Measurements from ENCODE around the gene PARVA.
A peak's percentile ranks its signal among the peaks of the same experiment; 100 is the strongest.
"Not testable (repeated sequence)": the region's sequence is repeated elsewhere in the genome, so short reads cannot be mapped to it uniquely, and the experiment has no call there.

PARVA gene, protein sequence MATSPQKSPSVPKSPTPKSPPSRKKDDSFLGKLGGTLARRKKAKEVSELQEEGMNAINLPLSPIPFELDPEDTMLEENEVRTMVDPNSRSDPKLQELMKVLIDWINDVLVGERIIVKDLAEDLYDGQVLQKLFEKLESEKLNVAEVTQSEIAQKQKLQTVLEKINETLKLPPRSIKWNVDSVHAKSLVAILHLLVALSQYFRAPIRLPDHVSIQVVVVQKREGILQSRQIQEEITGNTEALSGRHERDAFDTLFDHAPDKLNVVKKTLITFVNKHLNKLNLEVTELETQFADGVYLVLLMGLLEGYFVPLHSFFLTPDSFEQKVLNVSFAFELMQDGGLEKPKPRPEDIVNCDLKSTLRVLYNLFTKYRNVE

DNA sequence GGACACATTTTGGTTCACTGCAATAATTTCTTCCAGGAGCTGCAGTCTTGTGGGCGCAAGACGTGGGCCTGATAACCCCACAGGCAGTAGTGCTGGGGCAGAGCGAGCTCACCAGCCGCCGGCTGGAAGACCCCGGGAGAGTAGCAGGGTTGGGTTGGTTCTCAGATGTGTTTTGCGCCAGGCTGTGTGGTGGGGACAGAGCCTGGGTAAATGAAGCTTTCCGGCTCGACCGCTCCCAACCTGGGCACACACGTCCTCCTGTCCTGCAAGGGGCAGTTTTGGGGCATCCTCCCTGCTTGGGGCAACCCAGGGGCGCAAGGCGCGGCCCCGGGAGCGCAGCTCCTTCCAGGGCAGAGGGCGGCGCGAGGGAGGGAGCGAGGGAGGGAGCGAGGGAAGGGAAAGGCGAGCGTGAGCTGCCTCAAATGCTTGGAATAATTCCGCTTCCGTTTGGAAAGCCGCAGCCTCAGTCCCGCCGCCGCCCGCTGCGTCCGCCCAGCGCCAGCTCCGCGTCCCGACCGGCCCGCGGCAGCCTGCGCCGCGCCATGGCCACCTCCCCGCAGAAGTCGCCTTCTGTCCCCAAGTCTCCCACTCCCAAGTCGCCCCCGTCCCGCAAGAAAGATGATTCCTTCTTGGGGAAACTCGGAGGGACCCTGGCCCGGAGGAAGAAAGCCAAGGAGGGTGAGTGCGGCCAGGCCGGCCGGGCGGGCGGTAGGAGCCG lies at the start of gene PARVA:
Gene PARVA (plus strand): TSS at position 466 of the 718 bp plus-strand sequence. CDS start 77 bp downstream, at position 543.
- peak; percentile 84 for DNase-seq

DNA sequence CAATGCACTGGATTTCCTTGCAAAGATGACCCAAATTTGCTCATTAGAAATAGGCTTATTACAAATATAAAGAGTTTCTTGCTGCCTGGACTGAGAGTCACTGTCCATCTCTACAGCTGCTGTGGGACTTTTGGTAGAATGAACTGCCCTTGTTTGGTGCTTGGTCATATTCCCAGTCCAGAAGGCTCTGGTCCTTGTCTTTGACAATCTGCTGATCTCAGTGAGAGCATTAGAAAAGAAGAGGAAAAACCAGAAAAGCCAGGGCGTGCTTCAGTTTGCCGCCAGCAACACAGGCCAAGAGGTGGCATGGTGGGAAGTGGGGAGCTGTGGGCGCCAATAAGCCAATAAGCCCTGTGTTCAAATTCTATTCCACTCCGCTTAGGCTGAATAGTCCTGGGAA lies 48.2 kb upstream of the PARVA start:
- DNase-seq, result no peak

DNA sequence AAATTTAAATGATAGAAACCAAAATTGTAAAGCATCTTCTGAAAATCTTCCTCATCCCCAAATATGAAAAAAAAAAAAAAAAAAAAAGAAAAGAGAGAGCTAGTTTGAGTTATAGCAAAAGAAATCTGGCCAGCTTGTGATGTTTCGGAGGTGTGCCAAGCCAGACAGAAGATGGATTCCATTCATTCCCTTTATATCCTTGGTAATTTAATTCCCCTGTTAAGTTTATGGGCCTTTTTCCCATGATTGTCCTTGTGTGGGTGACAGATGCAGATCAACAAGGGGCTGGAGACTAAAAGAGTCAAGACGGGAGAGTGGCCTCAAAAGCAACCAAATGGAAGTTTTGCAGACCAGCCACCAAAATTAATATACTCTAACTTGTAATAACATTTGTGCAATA lies 47.6 kb upstream of the PARVA start:
- DNase-seq, result no peak

DNA sequence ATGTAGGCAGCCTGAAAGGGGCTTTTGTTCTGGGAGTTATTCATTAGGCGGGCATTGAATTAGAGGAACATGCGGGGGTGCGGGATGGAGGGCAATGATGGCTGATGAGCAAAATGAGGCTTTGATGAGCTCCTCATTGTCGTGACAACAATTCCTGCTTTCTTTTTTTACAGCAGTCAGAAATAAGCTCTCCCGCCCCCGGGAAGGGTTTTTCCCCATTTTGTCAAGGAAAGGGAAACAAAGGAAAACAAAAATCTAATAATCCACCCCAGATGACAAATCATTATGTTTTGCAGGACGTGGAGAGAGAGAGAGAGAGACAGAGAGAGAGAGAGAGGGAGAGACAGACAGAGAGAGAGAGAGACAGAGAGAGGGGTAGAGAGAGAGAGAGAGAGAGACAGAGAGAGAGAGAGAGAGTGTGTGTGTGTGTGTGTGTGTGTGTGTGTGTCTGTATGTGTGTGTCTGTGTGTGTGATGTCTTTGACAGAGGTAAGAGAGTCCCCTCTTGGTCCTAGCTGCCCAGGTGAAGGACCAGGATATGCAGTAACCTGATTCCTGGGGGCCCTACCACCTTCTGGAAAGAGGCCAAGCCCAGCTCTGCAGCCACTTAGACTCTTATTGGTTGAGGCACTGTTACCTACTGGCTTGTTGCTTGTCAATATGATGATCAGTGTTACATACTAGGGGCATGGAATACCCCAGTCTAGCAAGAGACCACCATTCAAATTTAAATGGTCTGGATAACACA lies 46.7 kb upstream of the PARVA start:
- DNase-seq, result peak; percentile 57

DNA sequence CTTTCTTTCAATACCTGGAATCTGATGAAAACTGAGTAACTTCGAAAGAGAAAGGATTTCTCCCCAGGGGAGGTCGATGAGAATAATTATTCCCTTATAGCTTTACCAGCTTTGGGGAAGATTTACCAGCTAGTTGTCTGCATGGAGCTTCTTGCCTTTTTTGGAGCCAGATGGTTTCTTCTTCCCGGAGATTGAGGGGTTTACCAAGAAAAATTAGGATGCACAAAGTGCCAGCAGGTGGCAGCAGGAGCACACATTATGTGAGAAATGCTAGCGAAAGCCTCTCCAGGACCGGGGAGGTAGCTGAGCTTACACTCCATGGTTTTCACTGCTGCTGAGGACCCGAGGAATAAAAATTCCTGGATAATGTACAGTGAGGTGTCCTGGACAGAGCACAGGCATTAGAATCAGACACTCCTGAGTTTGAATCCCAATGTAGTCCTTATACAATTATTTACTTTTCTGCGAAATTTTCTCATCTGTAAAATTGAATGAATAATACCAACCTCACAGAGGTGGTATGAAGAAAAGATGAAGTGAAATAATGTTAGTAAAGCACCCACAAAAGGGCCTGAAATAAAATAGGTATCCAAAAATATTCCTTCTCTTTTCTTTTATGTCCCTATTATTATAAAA lies 46.0 kb upstream of the PARVA start:
- DNase-seq, result peak; percentile 94

DNA sequence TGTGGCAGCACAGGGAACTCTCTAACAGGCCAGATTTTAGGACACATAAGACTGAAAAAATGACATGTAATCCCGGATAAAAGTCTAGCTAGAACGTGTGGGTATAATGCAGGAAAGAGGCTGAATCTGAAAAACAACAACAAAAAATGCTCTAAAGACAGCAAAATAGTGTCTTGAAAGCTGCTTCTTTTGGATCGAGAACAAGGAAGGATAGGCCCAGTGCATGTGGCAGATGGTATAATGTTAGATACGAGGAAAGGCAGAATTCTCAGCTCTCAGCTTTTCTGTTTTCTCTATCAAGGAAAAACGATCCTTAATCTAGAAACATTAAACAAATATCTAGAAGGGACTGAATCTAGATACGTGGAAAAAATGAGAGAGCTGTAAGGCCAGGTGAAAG lies 33.8 kb upstream of the PARVA start:
- DNase-seq, result no peak

DNA sequence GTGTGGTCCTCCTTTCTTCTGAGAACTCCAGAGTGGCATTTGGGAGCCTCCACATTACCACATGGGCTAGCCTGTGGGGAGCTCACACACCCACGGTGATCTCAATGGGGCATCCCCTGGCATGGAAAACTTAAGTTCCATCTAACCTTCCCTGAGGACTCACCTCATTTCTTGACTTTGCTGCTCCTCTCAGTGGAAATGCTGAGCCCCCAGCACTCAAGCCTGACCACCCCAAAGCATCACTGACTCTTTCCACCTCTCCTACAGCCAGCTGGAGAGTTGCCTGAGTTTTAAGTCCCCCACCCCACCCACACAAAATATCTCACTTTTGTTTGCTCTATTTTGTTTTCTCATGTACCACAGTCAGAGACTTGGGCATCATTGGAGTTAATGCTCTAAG lies 23.8 kb upstream of the PARVA start:
- DNase-seq, result no peak

DNA sequence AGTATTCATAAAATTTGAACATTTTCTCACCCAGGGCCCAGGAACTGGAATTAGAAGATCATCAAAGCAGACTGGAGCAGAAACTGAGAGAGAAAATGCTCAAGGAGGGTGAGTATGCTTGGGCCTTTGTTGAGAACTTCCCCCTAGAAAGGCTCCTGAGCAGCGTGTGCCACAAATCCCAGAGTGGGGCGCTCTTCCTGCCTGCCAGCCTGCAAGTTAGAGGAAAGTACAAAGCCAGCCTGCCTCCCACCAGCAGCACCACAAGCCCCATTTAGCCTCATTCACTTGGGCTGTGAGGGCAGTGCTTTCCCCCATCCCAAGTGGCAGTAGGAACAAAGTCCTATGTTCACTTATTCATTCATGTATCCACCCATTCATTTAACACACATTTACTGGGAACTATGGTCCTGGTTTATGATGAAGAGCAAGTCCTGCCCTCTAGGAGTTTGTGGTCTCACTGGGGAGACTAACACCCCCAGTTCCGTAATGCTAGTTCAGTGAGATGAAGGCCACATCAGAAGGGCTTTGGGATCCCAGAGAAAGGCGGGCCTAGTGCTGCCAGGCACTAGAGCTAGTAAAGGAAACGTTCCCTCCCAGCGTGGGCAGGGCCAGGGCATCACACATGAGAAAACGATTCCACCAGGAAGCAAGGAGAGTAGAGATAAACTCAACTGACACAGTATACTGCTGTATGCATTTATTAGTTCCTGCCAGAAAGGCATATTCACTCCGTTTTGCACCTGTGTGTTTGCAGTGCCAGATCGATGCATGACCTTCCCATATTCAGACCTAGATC lies 22.4 kb upstream of the PARVA start:
- DNase-seq, result no peak

DNA sequence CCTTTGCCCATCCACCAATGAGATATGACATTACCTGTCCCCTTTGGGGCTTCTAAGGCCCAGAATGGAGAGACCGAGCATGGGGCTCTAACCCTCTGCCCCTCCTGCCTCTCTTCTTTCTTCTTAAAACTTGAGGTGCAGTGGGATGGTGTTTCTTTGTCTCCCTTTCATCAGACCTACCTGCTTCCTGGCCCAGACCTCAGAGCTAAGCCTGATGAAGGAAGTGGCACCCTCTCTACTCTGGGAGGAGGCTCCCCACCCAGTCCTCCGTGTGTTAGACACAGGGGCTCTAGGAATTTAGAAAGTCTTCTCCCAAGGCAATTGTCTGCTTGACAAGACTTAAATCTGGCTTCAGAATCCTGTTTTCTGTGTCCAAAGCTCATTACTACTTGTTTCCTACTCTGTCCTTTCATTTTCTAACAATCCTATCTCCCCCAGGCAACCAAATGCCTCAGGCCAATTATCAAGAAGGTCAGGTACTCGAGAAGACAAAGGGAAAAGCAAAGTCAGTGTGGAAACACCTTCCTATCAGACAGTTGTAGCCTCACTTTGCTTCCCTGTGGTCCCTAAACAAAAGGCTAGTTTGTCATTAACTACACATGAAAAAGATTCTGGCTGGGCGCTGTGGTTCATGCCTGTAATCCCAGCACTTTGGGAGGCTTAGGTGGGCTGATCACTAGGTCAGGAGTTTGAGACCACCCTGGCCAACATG lies 20.3 kb upstream of the PARVA start:
- DNase-seq, result peak; percentile 15

DNA sequence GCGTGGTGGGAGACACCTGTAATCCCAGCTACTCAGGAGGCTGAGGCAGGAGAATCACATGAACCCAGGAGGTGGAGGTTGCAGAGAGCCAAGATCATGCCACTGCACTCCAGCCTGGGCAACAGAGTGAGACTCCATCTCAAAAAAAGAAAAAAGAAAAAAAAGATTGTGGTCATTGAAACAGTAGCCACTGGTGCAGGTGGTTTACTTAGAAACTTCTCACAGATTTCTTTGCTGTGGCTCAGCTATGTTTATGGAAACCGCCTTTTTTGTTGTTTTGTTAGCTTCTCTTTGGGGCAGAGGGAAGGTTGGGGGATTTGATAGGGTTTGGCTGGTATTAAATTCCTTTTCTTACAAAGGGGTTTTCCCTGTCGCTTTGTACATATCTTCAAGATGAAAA lies 19.7 kb upstream of the PARVA start:
- not testable (repeated sequence) for DNase-seq

DNA sequence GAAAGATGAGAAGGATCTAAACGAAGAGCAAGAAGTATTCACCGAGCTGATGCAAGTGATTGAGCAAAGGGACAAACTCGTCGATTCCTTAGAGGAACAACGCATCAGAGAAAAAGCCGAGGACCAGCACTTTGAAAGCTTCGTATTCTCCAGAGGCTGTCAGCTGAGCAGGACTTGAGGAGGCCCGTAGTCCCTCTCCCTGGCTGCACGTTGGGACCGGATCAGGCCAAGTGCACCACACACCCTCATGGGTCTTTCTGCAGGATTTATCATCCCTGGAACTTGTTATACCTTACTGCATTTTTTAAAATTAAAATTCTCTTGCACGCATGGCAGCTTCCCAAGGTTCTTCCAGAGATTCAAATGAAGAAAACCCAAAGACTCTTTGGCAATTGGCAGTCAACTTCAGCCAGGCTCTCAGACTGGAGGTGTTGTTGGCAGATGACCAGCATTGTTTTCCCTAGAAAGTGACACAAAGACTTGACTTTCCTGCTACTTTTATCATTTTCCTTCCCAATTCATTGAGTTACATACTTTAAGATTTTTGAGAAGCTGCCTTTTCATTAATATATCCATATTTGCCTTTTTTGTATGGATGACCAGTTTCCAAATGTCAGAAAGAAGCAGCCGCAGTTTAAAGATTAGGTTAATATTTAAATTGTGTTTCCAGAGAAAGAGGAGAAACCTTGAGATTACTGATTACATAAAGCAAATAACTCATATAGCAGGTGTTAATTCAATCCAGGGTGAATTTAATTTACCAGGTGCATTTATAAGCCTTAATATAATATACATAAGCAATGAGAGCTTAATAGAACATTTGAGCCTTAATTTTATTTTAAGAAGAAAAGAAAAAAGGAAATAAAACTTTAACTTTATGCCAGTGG lies 18.8 kb upstream of the PARVA start:
- DNase-seq, result no peak

DNA sequence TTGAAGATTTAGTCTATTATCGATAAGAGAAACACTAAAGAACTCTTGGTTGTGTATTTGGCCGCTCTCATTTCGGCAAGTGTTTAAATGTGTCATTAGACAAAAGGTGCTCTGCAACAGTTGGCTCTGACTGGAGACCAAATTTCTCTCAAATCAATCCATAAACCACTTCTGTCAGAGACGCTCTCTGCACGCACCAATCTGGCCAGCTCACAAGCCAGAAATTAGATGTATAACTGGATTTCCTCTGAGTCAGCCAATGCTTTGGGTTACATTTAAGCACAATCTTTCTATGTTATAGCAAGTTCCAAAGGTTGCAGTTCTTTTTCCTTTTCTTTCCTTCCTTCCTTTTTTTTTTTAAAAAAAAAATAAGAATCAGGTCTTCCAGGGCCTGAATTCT lies 17.6 kb upstream of the PARVA start:
- DNase-seq, result no peak

DNA sequence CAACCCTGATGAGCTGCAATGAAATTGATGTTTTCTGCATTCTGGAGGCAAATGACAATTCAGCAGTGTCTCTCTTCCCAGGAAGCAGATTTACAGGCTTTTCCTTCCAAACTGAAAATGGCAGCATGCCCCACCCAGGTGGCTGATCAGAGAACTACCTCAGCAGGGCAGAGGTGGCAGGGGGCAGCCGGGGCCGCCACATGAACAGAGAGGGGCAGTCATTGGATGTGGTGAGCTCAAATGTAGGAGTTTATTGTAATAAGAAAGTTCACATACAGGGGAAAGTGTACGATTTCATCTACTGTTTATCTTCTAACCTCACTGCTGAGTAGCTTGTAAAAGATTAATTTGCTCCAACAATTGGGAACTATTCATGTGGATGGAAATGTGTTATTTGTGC lies 15.7 kb upstream of the PARVA start:
- no peak for DNase-seq

DNA sequence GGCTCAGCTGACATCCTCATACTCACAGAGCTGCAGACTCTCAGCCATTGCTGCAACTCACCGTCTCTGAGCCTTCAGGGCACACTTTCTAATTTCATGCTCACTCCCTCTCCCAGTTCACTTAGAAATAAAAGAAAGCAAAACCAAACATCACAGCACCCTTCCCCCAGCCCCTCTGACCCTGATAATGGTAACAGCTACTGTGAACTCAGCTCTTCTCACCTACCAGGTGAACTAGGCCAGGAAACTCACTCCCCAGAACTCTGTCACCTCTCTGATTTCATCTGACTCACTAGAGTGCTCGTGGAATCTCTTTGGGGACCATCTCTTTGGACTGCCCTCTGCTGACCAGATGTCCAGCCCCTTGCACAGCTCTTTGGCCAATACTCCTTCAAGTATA lies 14.5 kb upstream of the PARVA start:
- DNase-seq, result peak; percentile 52

DNA sequence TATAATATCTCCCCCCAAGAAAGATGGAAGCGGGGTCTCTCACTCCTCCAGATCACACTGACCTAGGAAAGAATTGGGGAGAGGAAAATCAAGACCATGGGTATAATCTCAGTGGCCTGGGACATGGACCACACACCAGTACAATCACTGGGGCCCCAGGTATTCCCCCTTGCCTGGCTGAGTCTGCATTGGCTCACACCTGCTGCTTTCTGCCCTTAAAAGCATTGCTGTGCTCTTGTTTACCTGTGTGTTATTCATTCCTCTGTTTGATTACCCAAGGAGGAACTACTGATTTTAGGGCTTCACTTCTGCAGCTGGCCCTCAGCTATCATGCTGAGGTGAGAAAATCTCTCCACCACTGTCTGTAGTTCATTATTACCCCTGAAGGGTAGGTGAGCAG lies 14.0 kb upstream of the PARVA start:
- DNase-seq, result peak; percentile 39

DNA sequence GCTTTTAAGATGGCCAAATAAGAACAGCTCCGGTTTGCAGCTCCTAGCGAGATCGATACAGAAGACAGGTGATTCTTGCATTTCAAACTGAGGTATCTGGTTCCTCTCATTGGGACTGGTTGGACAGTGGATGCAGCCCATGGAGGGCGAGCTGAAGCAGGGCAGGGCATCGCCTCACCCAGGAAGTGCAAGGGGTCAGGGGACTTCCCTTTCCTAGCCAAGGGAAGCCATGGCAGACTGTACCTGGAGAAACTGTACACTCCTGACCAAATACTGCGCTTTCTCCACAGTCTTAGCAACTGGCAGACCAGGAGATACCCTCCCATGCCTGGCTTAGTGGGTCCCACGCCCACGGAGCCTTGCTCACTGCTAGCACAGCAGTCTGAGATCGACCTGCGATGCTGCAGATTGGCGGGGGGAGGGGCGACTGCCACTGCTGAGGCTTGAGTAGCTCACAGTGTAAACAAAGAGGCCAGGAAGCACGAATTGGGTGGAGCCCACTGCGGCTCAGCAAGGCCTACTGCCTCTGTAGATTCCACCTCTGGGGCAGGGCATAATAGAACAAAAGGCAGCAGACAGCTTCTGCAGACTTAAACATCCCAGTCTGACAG lies 11.3 kb upstream of the PARVA start:
- DNase-seq, result peak; percentile 94

DNA sequence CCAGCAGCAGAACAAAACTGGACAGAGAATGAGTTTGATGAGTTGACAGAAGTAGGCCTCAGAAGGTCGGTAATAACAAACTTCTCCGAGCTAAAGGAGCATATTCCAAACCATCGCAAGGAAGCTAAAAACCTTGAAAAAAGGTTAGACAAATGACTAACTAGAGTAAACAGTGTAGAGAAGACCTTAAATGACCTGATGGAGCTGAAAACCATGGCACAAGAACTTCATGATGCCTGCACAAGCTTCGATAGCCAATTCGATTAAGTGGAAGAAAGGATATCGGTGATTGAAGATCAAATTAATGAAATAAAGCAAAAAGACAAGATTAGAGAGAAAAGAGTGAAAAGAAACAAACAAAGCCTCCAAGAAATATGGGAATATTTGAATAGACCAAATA lies 10.3 kb upstream of the PARVA start:
- DNase-seq, result not testable (repeated sequence)

DNA sequence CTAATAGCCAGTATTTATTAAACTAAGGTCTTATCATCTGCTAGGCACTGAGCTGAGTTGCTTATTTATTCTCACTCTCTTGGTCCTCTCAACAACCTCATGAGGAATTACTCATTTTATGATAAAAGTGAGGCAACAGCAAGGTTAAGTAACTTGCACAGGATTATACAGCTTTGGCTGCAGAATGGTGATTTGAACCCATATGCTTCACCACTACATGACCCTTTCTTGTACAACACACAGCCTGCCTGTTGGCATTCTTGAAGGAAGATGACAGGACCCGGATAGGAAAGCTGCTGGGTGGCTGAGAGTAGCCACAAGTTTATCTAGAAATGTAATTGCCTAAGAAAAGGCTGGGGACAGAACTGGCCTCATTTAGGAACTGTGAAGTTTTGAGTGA lies 5.3 kb upstream of the PARVA start:
- no peak for DNase-seq

DNA sequence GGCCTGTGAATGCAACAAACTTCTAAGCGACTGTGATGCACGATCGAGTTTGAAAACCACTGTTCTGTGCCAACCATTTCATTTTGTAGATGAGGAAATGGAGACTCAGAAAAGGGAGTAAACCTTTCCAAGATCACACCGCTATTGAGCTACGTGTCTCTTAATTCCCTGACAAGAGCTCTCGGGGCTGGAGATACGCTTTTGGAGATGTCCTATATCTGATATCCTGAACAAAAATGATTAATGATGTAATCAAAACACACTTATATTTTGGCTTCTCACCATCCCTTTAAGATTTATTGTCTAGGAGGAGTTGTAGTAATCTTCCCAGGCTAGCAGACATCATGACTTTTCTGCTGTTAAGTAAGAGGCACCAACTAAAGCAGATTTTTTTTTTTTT lies 1.7 kb upstream of the PARVA start:
- no peak for DNase-seq

Data from DMS53 (cell line).